Ishikawa (cell line): ENCODE results near the gene BDNF.

Experiments
- CEBPB ChIP-seq: IDR thresholded peaks from 2 replicates; pipeline ENCODE4 v1.6.1; 2012
- CREB1 ChIP-seq: IDR thresholded peaks from 2 replicates; pipeline ENCODE4 v1.6.1; 2012; ENCODE audit warnings: low read depth
- EGR1 ChIP-seq: IDR thresholded peaks from 2 replicates; pipeline ENCODE4 v1.6.1; 2012
- EP300 ChIP-seq: IDR thresholded peaks from 2 replicates; pipeline ENCODE4 v1.6.1; 2012; ENCODE audit warnings: borderline replicate concordance
- FOXM1 ChIP-seq: IDR thresholded peaks from 2 replicates; pipeline ENCODE4 v1.6.1; 2012; ENCODE audit warnings: low read depth, borderline replicate concordance
- MAX ChIP-seq: IDR thresholded peaks from 2 replicates; pipeline ENCODE4 v1.6.1; 2012
- NFIC ChIP-seq: IDR thresholded peaks from 2 replicates; pipeline ENCODE4 v1.6.1; 2012
- RAD21 ChIP-seq: IDR thresholded peaks from 2 replicates; pipeline ENCODE4 v1.6.1; 2012; ENCODE audit warnings: low read depth
- REST ChIP-seq: IDR thresholded peaks from 2 replicates; pipeline ENCODE4 v1.6.1; 2012; ENCODE audit warnings: low read depth, mild to moderate bottlenecking
- TAF1 ChIP-seq: IDR thresholded peaks from 2 replicates; pipeline ENCODE4 v1.6.1; 2012; ENCODE audit warnings: low read depth, mild to moderate bottlenecking
- TCF12 ChIP-seq: IDR thresholded peaks from 2 replicates; pipeline ENCODE4 v1.6.1; 2012; ENCODE audit warnings: low read depth
- TEAD4 ChIP-seq: IDR thresholded peaks from 2 replicates; pipeline ENCODE4 v1.6.1; 2012
- USF1 ChIP-seq: IDR thresholded peaks from 2 replicates; pipeline ENCODE4 v1.6.1; 2012
- YY1 ChIP-seq: IDR thresholded peaks from 2 replicates; pipeline ENCODE4 v1.6.1; 2012; ENCODE audit warnings: low read depth
- ZBTB7A ChIP-seq: IDR thresholded peaks from 2 replicates; pipeline ENCODE4 v1.6.1; 2012; ENCODE audit warnings: low read depth

Gene BDNF

GRCh38 chr11:27621405-27622161 lies 78.7 kb downstream of the BDNF start:
- no peak for TF ChIP-seq TEAD4
- TF ChIP-seq MAX: no peak
- TF ChIP-seq TAF1: no peak
- TF ChIP-seq FOXM1: no peak
- TF ChIP-seq RAD21: no peak
- no peak for TF ChIP-seq NFIC
- no peak for TF ChIP-seq EP300
- no peak for TF ChIP-seq ZBTB7A
- no peak for TF ChIP-seq YY1
- no peak for TF ChIP-seq EGR1
- TF ChIP-seq CEBPB: no peak
- no peak for TF ChIP-seq TCF12
- no peak for TF ChIP-seq REST
- TF ChIP-seq USF1: no peak
- TF ChIP-seq CREB1: no peak

GRCh38 chr11:27619763-27620335 lies 80.4 kb downstream of the BDNF start:
- TF ChIP-seq TEAD4 (no peak), EGR1 (no peak), ZBTB7A (no peak), EP300 (no peak), CEBPB (no peak), NFIC (no peak), CREB1 (no peak), USF1 (no peak), TCF12 (no peak), YY1 (no peak), FOXM1 (no peak), REST (no peak), MAX (no peak), RAD21 (no peak), TAF1 (no peak)

GRCh38 chr11:27619039-27619574 lies 81.1 kb downstream of the BDNF start:
- TF ChIP-seq USF1 (no peak), EP300 (no peak)

GRCh38 chr11:27618281-27618915 lies 81.9 kb downstream of the BDNF start:
- TF ChIP-seq MAX (no peak), RAD21 (no peak), TEAD4 (no peak), REST (no peak), CREB1 (no peak), EGR1 (no peak), YY1 (no peak), TCF12 (no peak)
